ENCODE data around the gene RIPK4. TPM values are rescaled to one million over a fixed set of nuclear protein-coding genes. Genes with fewer than 3 reads are reported as not detected.

The RIPK4 gene
- 3.4 TPM for polyA plus RNA-seq (2013, experiment 1 of 4)
- 3.1 TPM for polyA plus RNA-seq (2013, experiment 2 of 4)
- polyA plus RNA-seq (2013, experiment 3 of 4), result 2.2 TPM
- polyA plus RNA-seq (2013, experiment 4 of 4), result 2.9 TPM

- 0 to 1% methylated on average over 51 to 53 of the region's 53 CpGs for WGBS, 2 experiments
- no peaks in the 10 kb centered on the region for H3K9me3 ChIP-seq (ENCODE audit: control insufficient read depth, low read length)
- H3K4me1 ChIP-seq (ENCODE audit: control insufficient read depth, insufficient read depth, low read length), result peaks cover 47% of the 10 kb centered on the region
- H3K36me3 ChIP-seq (ENCODE audit: control insufficient read depth, insufficient read depth, low read length), result no peaks in the 10 kb centered on the region
- peaks cover 94% of the 10 kb centered on the region for H3K27me3 ChIP-seq (ENCODE audit: control insufficient read depth, insufficient read depth, low read length, poor library complexity, severe bottlenecking)
- H3K4me3 ChIP-seq (ENCODE audit: insufficient read depth, low read depth, low read length), result peak within 1 kb of the TSS; percentile 56
- no peak within 1 kb of the TSS for H3K27ac ChIP-seq (ENCODE audit: insufficient read depth, low read depth, low read length, poor library complexity, severe bottlenecking)
Measured at GRCh38 chr21:41766883-41767605, at the start of gene RIPK4. Gene RIPK4 (minus strand): TSS chr21:41767052. CDS start chr21:41767041, 11 bp downstream.

GRCh38 chr21:41815652-41816582 lies 49.1 kb upstream of the RIPK4 start:
- no peak overlapping the region for H3K4me3 ChIP-seq (ENCODE audit: insufficient read depth, low read depth, low read length)
- no peaks in the 10 kb centered on the region for H3K9me3 ChIP-seq (ENCODE audit: control insufficient read depth, low read length)
- H3K27ac ChIP-seq (ENCODE audit: insufficient read depth, low read depth, low read length, poor library complexity, severe bottlenecking), result no peak overlapping the region
- no peaks in the 10 kb centered on the region for H3K27me3 ChIP-seq (ENCODE audit: control insufficient read depth, insufficient read depth, low read length, poor library complexity, severe bottlenecking)
- H3K36me3 ChIP-seq (ENCODE audit: control insufficient read depth, insufficient read depth, low read length), result peaks cover 3% of the 10 kb centered on the region
- peaks cover 6% of the 10 kb centered on the region for H3K4me1 ChIP-seq (ENCODE audit: control insufficient read depth, insufficient read depth, low read length)
- WGBS, 2 experiments, result 94 to 95% methylated on average over 50 of the region's 50 CpGs

- H3K27me3 ChIP-seq (ENCODE audit: control insufficient read depth, insufficient read depth, low read length, poor library complexity, severe bottlenecking), result no peaks in the 10 kb centered on the region
- peaks cover 3% of the 10 kb centered on the region for H3K36me3 ChIP-seq (ENCODE audit: control insufficient read depth, insufficient read depth, low read length)
- H3K4me3 ChIP-seq (ENCODE audit: insufficient read depth, low read depth, low read length), result no peak overlapping the region
- H3K9me3 ChIP-seq (ENCODE audit: control insufficient read depth, low read length), result no peaks in the 10 kb centered on the region
- WGBS, 2 experiments, result 93 to 95% methylated on average over 11 of the region's 11 CpGs
- no peak overlapping the region for H3K27ac ChIP-seq (ENCODE audit: insufficient read depth, low read depth, low read length, poor library complexity, severe bottlenecking)
- peaks cover 6% of the 10 kb centered on the region for H3K4me1 ChIP-seq (ENCODE audit: control insufficient read depth, insufficient read depth, low read length)
Measured at GRCh38 chr21:41813226-41813625, 46.4 kb upstream of the RIPK4 start.

- peaks cover 6% of the 10 kb centered on the region for H3K4me1 ChIP-seq (ENCODE audit: control insufficient read depth, insufficient read depth, low read length)
- H3K27ac ChIP-seq (ENCODE audit: insufficient read depth, low read depth, low read length, poor library complexity, severe bottlenecking), result no peak overlapping the region
- peaks cover 3% of the 10 kb centered on the region for H3K36me3 ChIP-seq (ENCODE audit: control insufficient read depth, insufficient read depth, low read length)
- 94% methylated on average over 13 of the region's 13 CpGs for WGBS, 2 experiments
- no peaks in the 10 kb centered on the region for H3K9me3 ChIP-seq (ENCODE audit: control insufficient read depth, low read length)
- no peaks in the 10 kb centered on the region for H3K27me3 ChIP-seq (ENCODE audit: control insufficient read depth, insufficient read depth, low read length, poor library complexity, severe bottlenecking)
- H3K4me3 ChIP-seq (ENCODE audit: insufficient read depth, low read depth, low read length), result no peak overlapping the region
Measured at GRCh38 chr21:41812679-41813078, 45.8 kb upstream of the RIPK4 start.

GRCh38 chr21:41810597-41810932 lies 43.7 kb upstream of the RIPK4 start:
- Histone ChIP-seq H3K27ac (ENCODE audit: insufficient read depth, low read depth, low read length, poor library complexity, severe bottlenecking) (no peak overlapping the region), H3K9me3 (ENCODE audit: control insufficient read depth, low read length) (no peaks in the 10 kb centered on the region), H3K4me3 (ENCODE audit: insufficient read depth, low read depth, low read length) (no peak overlapping the region), H3K4me1 (ENCODE audit: control insufficient read depth, insufficient read depth, low read length) (peaks cover 6% of the 10 kb centered on the region), H3K36me3 (ENCODE audit: control insufficient read depth, insufficient read depth, low read length) (peaks cover 2% of the 10 kb centered on the region), H3K27me3 (ENCODE audit: control insufficient read depth, insufficient read depth, low read length, poor library complexity, severe bottlenecking) (no peaks in the 10 kb centered on the region)
- WGBS, 2 experiments, result 90% methylated on average over 13 of the region's 13 CpGs

GRCh38 chr21:41809891-41810596 lies 43.2 kb upstream of the RIPK4 start:
- Histone ChIP-seq H3K9me3 (ENCODE audit: control insufficient read depth, low read length) (no peaks in the 10 kb centered on the region), H3K4me3 (ENCODE audit: insufficient read depth, low read depth, low read length) (no peak overlapping the region), H3K27me3 (ENCODE audit: control insufficient read depth, insufficient read depth, low read length, poor library complexity, severe bottlenecking) (no peaks in the 10 kb centered on the region), H3K36me3 (ENCODE audit: control insufficient read depth, insufficient read depth, low read length) (no peaks in the 10 kb centered on the region), H3K27ac (ENCODE audit: insufficient read depth, low read depth, low read length, poor library complexity, severe bottlenecking) (no peak overlapping the region), H3K4me1 (ENCODE audit: control insufficient read depth, insufficient read depth, low read length) (peaks cover 6% of the 10 kb centered on the region)
- WGBS, 2 experiments, result 95 to 96% methylated on average over 34 of the region's 34 CpGs

- no peaks in the 10 kb centered on the region for H3K36me3 ChIP-seq (ENCODE audit: control insufficient read depth, insufficient read depth, low read length)
- 92 to 95% methylated on average over 22 of the region's 22 CpGs for WGBS, 2 experiments
Measured at GRCh38 chr21:41808846-41809245, 42.0 kb upstream of the RIPK4 start.

GRCh38 chr21:41808094-41808493 lies 41.2 kb upstream of the RIPK4 start:
- H3K27ac ChIP-seq (ENCODE audit: insufficient read depth, low read depth, low read length, poor library complexity, severe bottlenecking), result no peak overlapping the region
- H3K27me3 ChIP-seq (ENCODE audit: control insufficient read depth, insufficient read depth, low read length, poor library complexity, severe bottlenecking), result no peaks in the 10 kb centered on the region
- H3K4me1 ChIP-seq (ENCODE audit: control insufficient read depth, insufficient read depth, low read length), result peaks cover 6% of the 10 kb centered on the region
- H3K9me3 ChIP-seq (ENCODE audit: control insufficient read depth, low read length), result no peaks in the 10 kb centered on the region
- H3K4me3 ChIP-seq (ENCODE audit: insufficient read depth, low read depth, low read length), result no peak overlapping the region
- WGBS, 2 experiments, result 95 to 96% methylated on average over 18 of the region's 18 CpGs
- H3K36me3 ChIP-seq (ENCODE audit: control insufficient read depth, insufficient read depth, low read length), result no peaks in the 10 kb centered on the region

More at GRCh38 chr21:41808846-41809245, 42.0 kb upstream of the RIPK4 start:
- H3K4me3 ChIP-seq (ENCODE audit: insufficient read depth, low read depth, low read length), result no peak overlapping the region
- peaks cover 6% of the 10 kb centered on the region for H3K4me1 ChIP-seq (ENCODE audit: control insufficient read depth, insufficient read depth, low read length)
- no peaks in the 10 kb centered on the region for H3K9me3 ChIP-seq (ENCODE audit: control insufficient read depth, low read length)
- H3K27ac ChIP-seq (ENCODE audit: insufficient read depth, low read depth, low read length, poor library complexity, severe bottlenecking), result no peak overlapping the region
- H3K27me3 ChIP-seq (ENCODE audit: control insufficient read depth, insufficient read depth, low read length, poor library complexity, severe bottlenecking), result no peaks in the 10 kb centered on the region

GRCh38 chr21:41806773-41807172 lies 39.9 kb upstream of the RIPK4 start:
- Histone ChIP-seq H3K9me3 (ENCODE audit: control insufficient read depth, low read length) (no peaks in the 10 kb centered on the region), H3K27ac (ENCODE audit: insufficient read depth, low read depth, low read length, poor library complexity, severe bottlenecking) (no peak overlapping the region), H3K27me3 (ENCODE audit: control insufficient read depth, insufficient read depth, low read length, poor library complexity, severe bottlenecking) (no peaks in the 10 kb centered on the region), H3K4me1 (ENCODE audit: control insufficient read depth, insufficient read depth, low read length) (no peaks in the 10 kb centered on the region), H3K4me3 (ENCODE audit: insufficient read depth, low read depth, low read length) (no peak overlapping the region), H3K36me3 (ENCODE audit: control insufficient read depth, insufficient read depth, low read length) (no peaks in the 10 kb centered on the region)
- WGBS, 2 experiments, result 94% methylated on average over 3 of the region's 4 CpGs
